Posterior cingulate gyrus (tissue), 11 donors: ENCODE data around the gene GPRIN1.

Source experiments
- DNase-seq, 10 donors: peaks; one replicate each; pipeline versions ENCODE4 v3.0.0 to v3.0.0-alpha.2; 2020 to 2021; ENCODE audit warnings: mixed read lengths in 3 of 10
- intact Hi-C: fragments of 100-400 bp; cut with DNase I; formaldehyde crosslinking; loops from one replicate; pipeline ENCODE4 v1.15.1; 2023

GPRIN1 gene

GRCh38 chr5:176550275-176550831, 59.6 kb downstream of the GPRIN1 start:
- intact Hi-C loops: no loop called here
- peak in 1 of 10 donors; percentile 57 for DNase-seq

- intact Hi-C loops: no loop called here
- no peak for DNase-seq
Measured at GRCh38 chr5:176549871-176550270, 60.1 kb downstream of the GPRIN1 start.

GRCh38 chr5:176548967-176549444, 61.0 kb downstream of the GPRIN1 start, which contains the start of gene CDHR2:
Gene CDHR2 (plus strand): TSS chr5:176549342. CDS start chr5:176565353, 16,011 bp downstream.
- DNase-seq: no peak
- intact Hi-C loops: no loop called here

- intact Hi-C loops: no loop called here
- DNase-seq: no peak
Measured at GRCh38 chr5:176547802-176548201, 62.2 kb downstream of the GPRIN1 start.
